ENCODE measurements around the gene CDHR1. TPM values are rescaled to one million over a fixed set of nuclear protein-coding genes. Genes with fewer than 3 reads are reported as not detected.

Gene CDHR1
- polyA plus RNA-seq, 1 experiment, result not detected

DNA sequence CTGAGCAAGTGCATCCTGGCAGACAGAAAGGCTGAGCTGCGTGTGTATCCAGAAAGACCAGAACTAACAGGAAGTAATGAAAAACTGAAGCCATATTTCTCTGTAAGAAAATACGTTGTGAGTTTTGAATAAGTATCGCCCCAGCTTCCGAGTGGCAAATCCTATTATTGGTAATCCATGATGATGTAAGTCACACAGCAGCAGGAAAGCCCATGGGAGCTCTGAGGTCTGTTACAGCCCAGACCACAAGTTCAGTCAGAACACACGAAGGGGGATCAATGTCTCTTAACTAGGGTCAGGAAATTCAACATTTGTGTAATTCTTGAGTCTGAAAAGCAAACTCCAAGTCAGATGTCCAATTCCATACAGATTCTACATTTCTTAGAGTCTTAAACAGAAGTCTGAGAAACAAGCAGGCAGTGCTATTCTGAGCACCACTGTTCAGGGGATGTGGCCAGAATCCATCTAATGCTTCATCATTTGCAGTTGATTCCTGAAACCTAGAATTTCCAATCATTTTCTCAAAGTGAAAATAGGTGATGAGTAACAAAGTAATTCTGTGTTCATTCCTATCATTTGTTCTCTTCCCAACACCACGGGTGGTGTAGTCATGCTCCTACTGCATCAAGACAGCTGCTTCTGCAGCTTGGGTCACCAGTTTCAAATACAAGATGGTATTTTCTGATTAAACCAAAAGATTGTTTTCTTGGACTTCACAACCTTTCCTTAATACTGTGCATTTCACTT lies 31.3 kb downstream of the CDHR1 start, which contains the start of gene LRIT2:
TSS of gene LRIT2 (minus strand) at position 118 of the 747 bp plus-strand sequence. CDS start at position 94, 24 bp downstream.
- TF ChIP-seq, protein P1, sequence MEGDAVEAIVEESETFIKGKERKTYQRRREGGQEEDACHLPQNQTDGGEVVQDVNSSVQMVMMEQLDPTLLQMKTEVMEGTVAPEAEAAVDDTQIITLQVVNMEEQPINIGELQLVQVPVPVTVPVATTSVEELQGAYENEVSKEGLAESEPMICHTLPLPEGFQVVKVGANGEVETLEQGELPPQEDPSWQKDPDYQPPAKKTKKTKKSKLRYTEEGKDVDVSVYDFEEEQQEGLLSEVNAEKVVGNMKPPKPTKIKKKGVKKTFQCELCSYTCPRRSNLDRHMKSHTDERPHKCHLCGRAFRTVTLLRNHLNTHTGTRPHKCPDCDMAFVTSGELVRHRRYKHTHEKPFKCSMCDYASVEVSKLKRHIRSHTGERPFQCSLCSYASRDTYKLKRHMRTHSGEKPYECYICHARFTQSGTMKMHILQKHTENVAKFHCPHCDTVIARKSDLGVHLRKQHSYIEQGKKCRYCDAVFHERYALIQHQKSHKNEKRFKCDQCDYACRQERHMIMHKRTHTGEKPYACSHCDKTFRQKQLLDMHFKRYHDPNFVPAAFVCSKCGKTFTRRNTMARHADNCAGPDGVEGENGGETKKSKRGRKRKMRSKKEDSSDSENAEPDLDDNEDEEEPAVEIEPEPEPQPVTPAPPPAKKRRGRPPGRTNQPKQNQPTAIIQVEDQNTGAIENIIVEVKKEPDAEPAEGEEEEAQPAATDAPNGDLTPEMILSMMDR (IDR thresholded peaks at IDR 0.05; ENCODE audit: low read depth, low read length), result no peak
- DNase-seq (ENCODE audit: low read depth, low spot score), result no peak
- Histone ChIP-seq H3K9me3 (ENCODE audit: control insufficient read depth, insufficient read depth, low read length) (no peaks in the 10 kb centered on the region), H3K27me3 (ENCODE audit: control insufficient read depth, insufficient read depth, low read length) (no peaks in the 10 kb centered on the region), H3K27ac (ENCODE audit: low read depth, low read length) (no peak within 1 kb of the TSS), H3K4me3 (ENCODE audit: low read depth, low read length) (no peak within 1 kb of the TSS)
- CTCF ChIA-PET, result no interaction called here
- POLR2A ChIA-PET, result no interaction called here

DNA sequence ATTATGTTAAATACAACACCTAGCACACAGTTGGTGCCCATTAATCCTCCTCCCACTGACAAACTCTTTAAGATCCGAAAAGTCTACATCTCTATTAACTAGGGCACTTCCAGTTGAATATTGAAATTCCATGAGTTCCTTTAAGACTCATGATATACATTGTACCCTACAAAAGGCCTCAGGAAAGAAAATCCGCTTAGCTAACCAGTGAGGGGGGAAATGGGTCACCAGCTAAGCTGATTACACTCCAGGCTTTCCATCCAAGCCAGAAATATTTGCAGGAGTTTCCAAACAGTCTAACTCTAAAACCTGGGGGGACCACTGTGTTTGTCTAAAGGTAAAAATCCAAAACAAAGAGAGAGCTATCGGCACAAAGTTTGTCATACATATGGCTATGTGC lies 32.3 kb downstream of the CDHR1 start:
- Histone ChIP-seq H3K27ac (ENCODE audit: low read depth, low read length) (no peak overlapping the region), H3K27me3 (ENCODE audit: control insufficient read depth, insufficient read depth, low read length) (no peaks in the 10 kb centered on the region), H3K9me3 (ENCODE audit: control insufficient read depth, insufficient read depth, low read length) (no peaks in the 10 kb centered on the region), H3K4me3 (ENCODE audit: low read depth, low read length) (no peak overlapping the region)
- ChIA-PET POLR2A (no interaction called here), CTCF (no interaction called here)
- TF ChIP-seq, protein P1 (IDR thresholded peaks at IDR 0.05; ENCODE audit: low read depth, low read length), result no peak
- DNase-seq (ENCODE audit: low read depth, low spot score), result no peak

DNA sequence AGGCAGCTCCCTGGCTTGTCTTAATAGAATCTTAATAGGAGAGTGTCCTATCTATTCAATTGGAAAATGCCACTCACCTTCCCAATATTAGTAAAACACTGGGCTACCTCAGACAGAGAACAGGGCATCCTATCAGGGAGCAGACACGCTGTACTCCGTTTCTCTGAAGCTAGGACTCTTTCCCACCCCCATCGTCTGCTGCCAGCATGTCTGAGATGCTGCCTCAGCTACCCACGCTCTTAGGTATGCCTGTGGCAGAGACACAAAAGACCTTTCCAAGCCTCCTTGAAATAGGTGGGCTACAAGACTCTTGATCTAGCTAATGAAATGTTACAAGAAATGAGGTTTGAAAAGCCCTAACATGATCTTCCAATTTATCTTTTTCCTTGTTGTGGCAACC lies 33.5 kb downstream of the CDHR1 start:
- Histone ChIP-seq H3K27ac (ENCODE audit: low read depth, low read length) (no peak overlapping the region), H3K4me3 (ENCODE audit: low read depth, low read length) (no peak overlapping the region), H3K27me3 (ENCODE audit: control insufficient read depth, insufficient read depth, low read length) (no peaks in the 10 kb centered on the region), H3K9me3 (ENCODE audit: control insufficient read depth, insufficient read depth, low read length) (no peaks in the 10 kb centered on the region)
- POLR2A ChIA-PET, result no interaction called here
- no peak for DNase-seq (ENCODE audit: low read depth, low spot score)
- CTCF ChIA-PET, result no interaction called here
- TF ChIP-seq, protein P1 (IDR thresholded peaks at IDR 0.05; ENCODE audit: low read depth, low read length), result no peak

DNA sequence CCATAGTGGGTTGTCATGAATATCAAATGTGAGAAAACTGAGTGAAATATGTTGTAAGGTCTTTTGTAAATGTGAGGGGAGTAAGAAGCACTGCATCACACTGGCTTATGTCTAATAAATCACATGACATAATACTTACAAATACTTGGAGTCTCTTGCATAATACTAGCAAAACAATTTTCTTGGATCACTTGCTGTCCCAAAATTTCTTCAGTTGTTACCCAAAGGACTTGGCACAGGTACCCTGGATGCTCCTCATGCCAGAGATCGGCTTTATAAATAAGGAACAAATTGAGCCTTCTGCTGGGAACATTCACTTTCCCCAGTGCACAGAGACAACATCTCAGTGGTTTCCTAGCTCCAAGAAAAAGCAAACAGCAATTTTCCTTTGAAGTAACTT lies 36.0 kb downstream of the CDHR1 start:
- Histone ChIP-seq H3K4me3 (ENCODE audit: low read depth, low read length) (no peak overlapping the region), H3K9me3 (ENCODE audit: control insufficient read depth, insufficient read depth, low read length) (no peaks in the 10 kb centered on the region), H3K27ac (ENCODE audit: low read depth, low read length) (no peak overlapping the region), H3K27me3 (ENCODE audit: control insufficient read depth, insufficient read depth, low read length) (no peaks in the 10 kb centered on the region)
- TF ChIP-seq, protein P1 (IDR thresholded peaks at IDR 0.05; ENCODE audit: low read depth, low read length), result no peak
- DNase-seq (ENCODE audit: low read depth, low spot score), result no peak
- POLR2A ChIA-PET, result no interaction called here
- CTCF ChIA-PET, result no interaction called here

DNA sequence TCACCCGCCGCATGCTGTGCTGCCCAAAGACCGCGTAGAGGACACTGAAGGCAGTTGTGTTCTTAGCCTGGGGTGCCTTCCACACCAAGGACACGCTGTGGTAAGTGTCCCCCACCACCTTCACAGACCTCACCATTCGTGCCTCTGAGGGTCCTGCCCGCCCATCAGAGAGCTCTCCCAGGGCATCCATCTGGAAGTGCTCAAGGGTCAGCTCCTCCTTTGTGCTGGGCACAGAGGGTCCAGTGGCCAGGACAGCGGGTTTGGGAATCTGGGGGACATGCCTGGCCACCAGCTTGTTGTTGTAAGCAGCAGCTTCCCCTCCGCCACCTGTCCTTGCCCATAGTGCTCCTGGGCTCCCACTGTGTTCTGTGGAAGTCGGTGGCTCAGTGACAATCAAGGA lies 38.0 kb downstream of the CDHR1 start:
- POLR2A ChIA-PET, result no interaction called here
- TF ChIP-seq, protein P1 (IDR thresholded peaks at IDR 0.05; ENCODE audit: low read depth, low read length), result no peak
- no peak for DNase-seq (ENCODE audit: low read depth, low spot score)
- CTCF ChIA-PET, result no interaction called here
- H3K9me3 ChIP-seq (ENCODE audit: control insufficient read depth, insufficient read depth, low read length), result no peaks in the 10 kb centered on the region; the same call in 1 of the 2 replicates
- H3K4me3 ChIP-seq (ENCODE audit: low read depth, low read length), result no peak overlapping the region
- H3K27me3 ChIP-seq (ENCODE audit: control insufficient read depth, insufficient read depth, low read length), result no peaks in the 10 kb centered on the region
- no peak overlapping the region for H3K27ac ChIP-seq (ENCODE audit: low read depth, low read length)

All from AG04450 (cell line).